GM19099 (cell line): Measurements from ENCODE around the gene BCAS1.

Source experiments
- POLR2A ChIP-seq: IDR thresholded peaks from 3 replicates; pipeline ENCODE4 v1.6.1; 2011; ENCODE audit warnings: low read depth; ENCODE audit not compliant: insufficient read length; ENCODE audit errors: extremely low read depth

BCAS1 gene

DNA sequence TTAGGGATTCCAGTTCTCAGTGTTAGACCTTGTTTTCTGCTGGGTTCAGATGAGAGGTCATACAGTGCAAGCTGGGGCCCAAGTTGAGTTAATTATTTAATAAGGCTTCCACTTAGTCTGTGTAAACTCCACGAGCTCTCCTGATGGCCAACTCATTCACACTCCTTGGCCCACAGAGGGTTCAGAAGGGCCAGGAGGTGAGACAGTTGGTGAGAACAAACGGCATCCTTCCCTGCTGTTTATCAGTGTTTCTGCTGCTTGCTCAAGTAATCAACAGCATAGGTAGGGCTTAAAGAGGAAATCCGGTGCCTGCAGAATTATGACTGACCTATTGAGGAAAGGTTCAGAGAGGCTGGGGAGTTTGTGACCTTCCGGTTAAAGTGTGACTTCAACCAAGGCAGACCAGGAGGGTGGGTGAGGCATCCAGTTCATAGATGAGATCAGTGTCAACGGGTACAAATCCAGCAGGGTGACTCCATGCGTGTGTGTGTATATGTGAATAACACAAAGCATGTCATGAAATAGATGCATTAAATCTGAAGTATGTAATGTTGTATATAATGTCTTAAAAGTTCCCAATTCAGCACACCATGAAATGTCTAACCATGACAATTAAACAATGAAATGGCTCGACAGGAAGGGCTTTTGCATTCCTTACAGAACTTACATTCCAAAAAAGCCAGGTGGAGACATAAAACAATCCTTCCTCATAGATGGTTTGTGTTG is 37.4 kb upstream of the BCAS1 start:
- no peak for TF ChIP-seq POLR2A

- no peak for TF ChIP-seq POLR2A
Measured at GRCh38 chr20:54107181-54107580, 36.8 kb upstream of the BCAS1 start.

DNA sequence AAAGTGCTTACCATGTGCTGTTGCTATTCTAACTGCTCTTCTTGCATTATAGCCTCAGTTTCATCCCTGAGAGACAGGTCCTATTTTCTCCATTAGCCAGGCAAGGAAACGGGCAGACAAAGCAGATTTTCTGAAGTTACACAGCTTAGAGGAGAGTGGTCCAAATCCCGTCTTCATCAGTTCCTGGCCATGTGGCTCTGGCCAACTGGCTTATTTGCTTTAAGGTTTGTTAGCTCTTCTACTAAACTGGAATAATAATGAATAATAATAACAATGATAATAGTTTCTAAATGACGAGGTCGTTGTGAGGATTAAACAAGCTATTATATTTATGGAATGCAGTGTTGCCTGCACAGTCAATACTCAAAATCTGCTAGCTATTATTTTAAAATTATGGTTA is 35.8 kb upstream of the BCAS1 start:
- no peak for TF ChIP-seq POLR2A

- no peak for TF ChIP-seq POLR2A
Measured at GRCh38 chr20:54105653-54106052, 35.3 kb upstream of the BCAS1 start.

DNA sequence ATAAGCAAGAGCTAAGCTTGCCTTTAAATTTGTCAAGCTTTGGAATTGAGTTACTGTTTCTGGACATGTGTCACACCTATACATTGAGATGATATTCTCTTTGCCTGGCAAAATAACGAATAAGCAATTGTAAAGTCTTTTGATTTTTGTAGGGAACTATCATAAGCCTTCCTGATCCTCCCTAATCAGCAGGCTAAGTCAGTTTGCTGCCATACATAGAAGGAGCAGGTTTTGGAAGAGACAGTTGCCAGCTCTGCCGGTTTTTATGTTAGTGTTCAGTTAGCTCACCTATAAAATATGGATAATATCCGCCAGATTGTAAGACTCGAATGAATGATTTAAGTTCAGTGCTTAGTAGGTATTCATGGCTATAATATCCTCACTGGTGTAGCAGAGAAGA is 34.4 kb upstream of the BCAS1 start:
- TF ChIP-seq POLR2A, result no peak

GRCh38 chr20:54103762-54104600 is 33.6 kb upstream of the BCAS1 start:
- TF ChIP-seq POLR2A, result no peak

DNA sequence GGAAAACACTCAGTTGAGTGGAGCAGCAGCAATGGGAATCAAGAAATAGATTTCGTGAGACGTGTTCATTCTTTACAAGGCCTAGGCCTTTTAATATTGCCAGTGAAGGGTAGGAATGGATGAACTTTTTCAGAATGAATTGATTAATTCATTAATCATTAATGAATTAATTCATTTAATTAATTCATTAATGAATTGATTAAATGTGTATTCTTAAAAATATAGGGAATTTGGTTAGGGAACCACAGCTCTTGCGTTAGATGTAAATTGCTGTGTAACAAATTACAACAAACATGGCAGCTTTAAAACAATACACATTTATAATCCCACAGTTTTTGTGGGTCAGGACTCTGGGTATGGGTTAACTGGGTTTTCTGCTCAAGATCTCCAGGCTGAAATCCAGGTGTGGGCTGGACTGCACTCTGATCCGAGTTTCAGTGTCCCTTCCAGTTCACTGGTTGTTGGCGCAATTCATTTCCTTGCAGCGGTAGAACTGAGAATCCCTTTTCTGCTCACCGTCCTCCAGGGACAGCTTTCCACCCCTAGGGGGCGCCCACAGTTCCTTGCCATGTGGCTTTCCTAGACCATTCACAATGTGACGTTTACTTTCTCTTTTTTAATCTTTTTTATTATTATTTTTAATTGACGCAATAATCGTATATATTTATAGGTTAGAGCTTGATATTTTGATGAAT is 32.8 kb upstream of the BCAS1 start:
- TF ChIP-seq POLR2A, result no peak

DNA sequence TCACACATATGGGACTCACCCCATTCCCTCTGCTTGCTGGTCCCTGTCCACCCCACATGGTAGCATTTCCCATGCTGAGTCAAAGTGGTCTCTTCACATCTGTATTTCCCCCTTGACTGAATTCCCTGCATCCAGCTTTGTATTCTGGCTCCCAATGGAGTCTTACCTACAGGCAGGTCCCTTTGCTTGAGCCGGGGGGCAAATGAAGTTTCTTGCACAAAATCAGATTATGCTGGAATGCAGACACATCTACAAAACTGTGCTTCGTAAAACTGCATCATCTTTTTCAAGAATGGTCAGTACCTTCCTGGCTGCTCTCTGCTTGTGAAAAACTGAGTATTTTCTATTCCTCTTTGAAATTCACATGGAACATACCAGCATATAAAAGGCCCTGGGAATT is 32.1 kb upstream of the BCAS1 start:
- TF ChIP-seq POLR2A, result no peak

- TF ChIP-seq POLR2A, result no peak
Measured at GRCh38 chr20:54100563-54100962, 30.2 kb upstream of the BCAS1 start.

DNA sequence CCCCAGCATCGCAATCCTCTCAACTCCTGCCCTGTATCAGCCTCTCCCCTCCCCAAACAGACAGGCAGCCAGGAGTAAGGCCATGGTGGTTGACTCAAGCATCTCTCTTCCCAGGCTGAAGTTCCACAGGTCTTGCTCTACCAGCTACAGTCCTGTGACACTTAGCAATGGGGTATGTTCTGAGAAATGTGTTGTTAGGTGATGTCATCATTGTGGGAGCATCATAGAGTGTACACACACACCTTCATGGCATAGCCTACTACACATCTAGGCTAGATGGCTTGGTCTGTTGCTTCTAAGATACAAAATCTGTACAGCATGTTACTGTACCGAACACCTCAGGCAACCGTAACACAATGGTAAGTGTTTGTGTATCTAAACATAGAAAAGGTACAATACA is 29.5 kb upstream of the BCAS1 start:
- no peak for TF ChIP-seq POLR2A

- no peak for TF ChIP-seq POLR2A
Measured at GRCh38 chr20:54098047-54098446, 27.7 kb upstream of the BCAS1 start.

DNA sequence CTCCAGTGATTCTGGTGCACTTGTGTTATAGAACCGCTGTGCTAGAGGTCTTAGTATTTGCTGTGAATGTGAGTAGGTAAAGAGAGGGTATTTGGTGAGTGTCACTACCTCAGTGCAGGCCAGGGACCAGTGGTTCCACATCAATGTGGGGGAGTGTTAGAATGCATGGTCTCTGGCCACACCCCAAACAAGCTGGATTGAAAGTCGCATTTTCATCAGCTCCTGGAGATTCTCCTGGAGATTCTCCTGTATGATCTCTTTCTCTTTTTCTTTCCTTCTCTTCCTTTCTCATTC is 26.8 kb upstream of the BCAS1 start:
- TF ChIP-seq POLR2A, result no peak

- no peak for TF ChIP-seq POLR2A
Measured at GRCh38 chr20:54095824-54096223, 25.4 kb upstream of the BCAS1 start.

GRCh38 chr20:54094268-54094580 is 23.8 kb upstream of the BCAS1 start:
- TF ChIP-seq POLR2A, result no peak

DNA sequence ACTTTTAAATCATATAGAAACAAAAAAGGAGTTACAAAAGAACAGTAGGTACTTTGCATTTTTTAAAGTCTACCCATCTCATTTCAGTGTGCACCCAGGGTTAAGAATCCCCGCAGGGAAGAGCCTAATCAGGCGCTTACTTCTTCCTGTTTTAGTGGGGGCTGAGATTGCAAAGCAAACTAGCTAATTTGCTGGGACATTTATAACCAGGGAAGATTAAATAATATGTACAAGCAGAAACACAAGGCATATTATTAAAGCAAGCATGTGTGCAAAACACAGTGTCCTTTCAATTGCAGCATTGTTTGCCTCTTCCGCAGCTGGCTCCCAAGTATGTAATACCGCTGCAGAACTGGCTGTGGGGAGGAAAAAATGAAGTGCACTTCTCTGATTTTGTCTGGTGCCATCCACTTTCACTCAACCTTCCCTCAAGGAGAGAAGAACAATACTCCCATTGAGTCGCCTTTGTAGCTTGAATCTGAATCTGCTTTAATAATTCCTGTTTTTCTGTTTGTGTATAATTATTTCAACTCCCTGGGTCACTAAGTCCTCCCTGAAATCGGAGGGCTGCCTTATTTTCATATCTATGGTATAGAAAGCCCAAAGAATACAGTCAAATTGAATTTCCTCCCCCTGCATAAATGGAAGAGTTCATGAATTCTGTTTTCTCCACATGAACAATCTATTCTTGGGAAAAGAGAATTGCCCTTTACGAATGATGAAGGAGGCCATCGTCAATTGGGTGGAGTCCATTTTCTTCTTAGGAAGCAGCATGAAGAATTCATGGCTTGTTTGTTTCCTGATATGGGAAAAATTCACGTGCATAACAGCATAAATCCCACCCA is 23.3 kb upstream of the BCAS1 start:
- TF ChIP-seq POLR2A, result no peak

GRCh38 chr20:54092021-54092420 is 21.6 kb upstream of the BCAS1 start:
- no peak for TF ChIP-seq POLR2A

DNA sequence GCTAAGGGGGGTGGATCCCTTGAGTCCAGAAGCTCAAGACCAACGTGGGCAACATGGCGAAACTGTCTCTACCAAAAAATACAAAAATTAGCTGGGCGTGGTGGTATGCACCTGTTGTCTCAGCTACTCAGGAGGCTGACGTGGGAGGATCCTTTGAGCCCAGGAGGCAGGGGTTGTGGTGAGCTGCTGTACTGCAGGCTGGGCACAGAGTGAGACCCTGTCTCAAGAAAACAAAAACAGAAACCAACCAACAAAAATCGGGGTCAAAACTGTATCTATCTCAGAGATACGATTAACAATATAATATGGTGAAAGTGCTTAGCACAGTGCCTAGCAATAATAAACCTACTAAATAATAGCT is 20.7 kb upstream of the BCAS1 start:
- no peak for TF ChIP-seq POLR2A
